ENCODE results near the gene WFDC5. TPM values are rescaled to one million over a fixed set of nuclear protein-coding genes. Genes with fewer than 3 reads are reported as not detected.

Gene WFDC5
- total and polyA plus RNA-seq, 2 experiments from 2014 or later: not detected

DNA sequence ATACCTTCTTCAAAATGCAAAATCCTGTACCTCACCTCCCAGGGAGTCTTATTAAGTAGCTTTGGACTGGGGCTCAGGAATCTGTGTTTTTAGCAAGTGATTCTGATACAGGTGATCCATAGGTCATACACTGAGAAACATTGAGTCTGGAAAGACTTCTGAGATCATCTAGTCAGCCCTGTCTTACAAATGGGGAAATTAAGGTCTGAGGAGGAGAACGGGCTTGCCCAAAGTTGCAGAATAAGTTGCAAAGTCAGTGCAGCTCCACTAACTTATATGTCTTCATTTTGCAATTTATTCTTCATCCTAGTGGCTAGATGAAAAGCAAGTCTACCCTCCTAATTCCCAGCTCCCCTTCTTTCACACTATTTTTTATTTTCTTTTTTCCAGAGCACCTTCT is 42.9 kb downstream of the WFDC5 start:
- TF ChIP-seq, protein P1, sequence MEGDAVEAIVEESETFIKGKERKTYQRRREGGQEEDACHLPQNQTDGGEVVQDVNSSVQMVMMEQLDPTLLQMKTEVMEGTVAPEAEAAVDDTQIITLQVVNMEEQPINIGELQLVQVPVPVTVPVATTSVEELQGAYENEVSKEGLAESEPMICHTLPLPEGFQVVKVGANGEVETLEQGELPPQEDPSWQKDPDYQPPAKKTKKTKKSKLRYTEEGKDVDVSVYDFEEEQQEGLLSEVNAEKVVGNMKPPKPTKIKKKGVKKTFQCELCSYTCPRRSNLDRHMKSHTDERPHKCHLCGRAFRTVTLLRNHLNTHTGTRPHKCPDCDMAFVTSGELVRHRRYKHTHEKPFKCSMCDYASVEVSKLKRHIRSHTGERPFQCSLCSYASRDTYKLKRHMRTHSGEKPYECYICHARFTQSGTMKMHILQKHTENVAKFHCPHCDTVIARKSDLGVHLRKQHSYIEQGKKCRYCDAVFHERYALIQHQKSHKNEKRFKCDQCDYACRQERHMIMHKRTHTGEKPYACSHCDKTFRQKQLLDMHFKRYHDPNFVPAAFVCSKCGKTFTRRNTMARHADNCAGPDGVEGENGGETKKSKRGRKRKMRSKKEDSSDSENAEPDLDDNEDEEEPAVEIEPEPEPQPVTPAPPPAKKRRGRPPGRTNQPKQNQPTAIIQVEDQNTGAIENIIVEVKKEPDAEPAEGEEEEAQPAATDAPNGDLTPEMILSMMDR (IDR thresholded peaks at IDR 0.05; ENCODE audit: low read depth, low read length): no peak
- H3K27me3 ChIP-seq: no peaks in the 10 kb centered on the region
- H3K36me3 ChIP-seq: no peaks in the 10 kb centered on the region
- H3K4me1 ChIP-seq (ENCODE audit: low read depth): peaks cover 4% of the 10 kb centered on the region
- no peaks in the 10 kb centered on the region for H3K9me3 ChIP-seq (ENCODE audit: low read depth)
- H3K4me3 ChIP-seq: no peak overlapping the region
- H3K27ac ChIP-seq: no peak overlapping the region
- no peak for DNase-seq (ENCODE audit: low read depth in 1 of 2, low spot score in 1 of 2)

DNA sequence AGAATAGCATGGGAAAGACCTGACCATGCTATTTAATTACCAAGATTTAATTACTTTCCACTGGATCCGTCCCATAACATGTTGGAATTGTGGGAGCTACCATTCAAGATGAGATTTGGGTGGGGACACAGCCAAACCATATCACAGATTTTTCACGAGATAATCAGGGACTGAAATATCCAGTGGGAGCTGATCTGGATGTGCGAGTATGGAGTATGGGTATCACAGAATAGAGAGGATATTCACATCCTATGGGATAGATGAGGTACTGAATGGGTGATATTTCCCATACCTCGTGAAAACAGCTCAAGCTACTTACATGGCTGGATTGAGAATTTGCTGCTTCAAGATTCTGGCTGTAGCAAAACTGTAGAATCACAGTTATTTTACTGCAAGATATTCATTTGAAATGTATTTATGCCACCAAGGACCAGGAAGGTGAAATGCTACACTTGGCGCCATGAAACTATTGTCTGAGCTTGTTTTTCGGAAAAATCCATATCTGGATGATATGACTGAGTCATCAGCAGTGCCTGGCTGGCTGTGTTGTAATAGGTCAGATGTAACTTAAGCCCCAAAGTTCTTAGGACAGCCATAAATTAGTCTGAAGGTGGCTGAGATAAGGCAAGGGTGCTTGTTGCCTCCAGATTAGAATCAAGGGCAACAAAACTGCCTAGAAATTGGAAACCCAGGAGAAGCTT is 43.9 kb downstream of the WFDC5 start:
- Histone ChIP-seq H3K4me1 (ENCODE audit: low read depth) (peaks cover 4% of the 10 kb centered on the region), H3K9me3 (ENCODE audit: low read depth) (no peaks in the 10 kb centered on the region), H3K36me3 (no peaks in the 10 kb centered on the region), H3K27me3 (no peaks in the 10 kb centered on the region), H3K4me3 (no peak overlapping the region), H3K27ac (no peak overlapping the region)
- peak in 1 of 2 donors; percentile 69 for DNase-seq (ENCODE audit: low read depth in 1 of 2, low spot score in 1 of 2)
- TF ChIP-seq, protein P1 (IDR thresholded peaks at IDR 0.05; ENCODE audit: low read depth, low read length): no peak

DNA sequence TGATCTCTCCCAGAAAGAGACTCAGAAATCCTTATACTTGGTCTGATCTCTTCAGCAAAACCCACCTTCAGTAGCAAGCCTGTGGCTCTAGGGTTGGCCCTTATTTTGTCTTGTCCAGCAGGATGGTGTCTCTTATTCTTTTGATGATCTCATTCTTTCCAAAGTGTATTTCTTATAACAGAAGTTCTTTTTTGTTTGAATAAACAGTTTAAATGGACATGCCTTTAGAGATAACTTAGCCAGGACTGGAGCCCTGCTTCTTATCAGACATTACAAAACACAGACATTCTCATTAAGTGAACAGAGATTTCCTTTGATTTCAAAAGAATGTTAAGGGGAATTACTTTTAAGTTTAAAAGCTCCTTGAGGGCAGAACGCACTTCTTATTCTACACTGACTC is 45.7 kb downstream of the WFDC5 start:
- Histone ChIP-seq H3K27ac (no peak overlapping the region), H3K27me3 (no peaks in the 10 kb centered on the region), H3K9me3 (ENCODE audit: low read depth) (no peaks in the 10 kb centered on the region), H3K4me3 (no peak overlapping the region), H3K36me3 (no peaks in the 10 kb centered on the region), H3K4me1 (ENCODE audit: low read depth) (peaks cover 4% of the 10 kb centered on the region)
- DNase-seq (ENCODE audit: low read depth in 1 of 2, low spot score in 1 of 2): peak in 1 of 2 donors; percentile 21
- TF ChIP-seq, protein P1 (IDR thresholded peaks at IDR 0.05; ENCODE audit: low read depth, low read length): no peak

DNA sequence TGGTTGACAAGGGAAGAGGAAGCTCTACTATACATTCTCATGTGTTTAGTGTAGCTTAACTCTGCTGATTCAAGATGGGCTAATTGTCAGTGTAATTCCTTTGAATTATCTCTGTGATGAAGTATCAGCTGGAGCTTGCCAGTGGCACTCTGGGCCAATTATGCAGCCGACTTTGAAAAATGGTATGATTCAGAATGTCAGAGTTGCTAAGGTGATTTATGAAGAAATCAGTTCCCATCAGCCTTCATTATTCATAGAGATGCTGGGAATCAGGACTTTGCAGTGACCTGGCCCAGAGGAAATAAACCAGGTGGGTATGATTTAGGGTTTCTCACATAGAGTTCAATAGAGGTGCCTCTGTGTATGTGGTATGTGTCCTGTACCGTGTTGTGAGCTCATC is 47.4 kb downstream of the WFDC5 start:
- no peaks in the 10 kb centered on the region for H3K9me3 ChIP-seq (ENCODE audit: low read depth)
- peaks cover 4% of the 10 kb centered on the region for H3K4me1 ChIP-seq (ENCODE audit: low read depth)
- no peaks in the 10 kb centered on the region for H3K36me3 ChIP-seq
- no peak overlapping the region for H3K27ac ChIP-seq
- peak in 1 of 2 donors; percentile 18 for DNase-seq (ENCODE audit: low read depth in 1 of 2, low spot score in 1 of 2)
- TF ChIP-seq, protein P1 (IDR thresholded peaks at IDR 0.05; ENCODE audit: low read depth, low read length): no peak
- H3K27me3 ChIP-seq: no peaks in the 10 kb centered on the region
- no peak overlapping the region for H3K4me3 ChIP-seq

DNA sequence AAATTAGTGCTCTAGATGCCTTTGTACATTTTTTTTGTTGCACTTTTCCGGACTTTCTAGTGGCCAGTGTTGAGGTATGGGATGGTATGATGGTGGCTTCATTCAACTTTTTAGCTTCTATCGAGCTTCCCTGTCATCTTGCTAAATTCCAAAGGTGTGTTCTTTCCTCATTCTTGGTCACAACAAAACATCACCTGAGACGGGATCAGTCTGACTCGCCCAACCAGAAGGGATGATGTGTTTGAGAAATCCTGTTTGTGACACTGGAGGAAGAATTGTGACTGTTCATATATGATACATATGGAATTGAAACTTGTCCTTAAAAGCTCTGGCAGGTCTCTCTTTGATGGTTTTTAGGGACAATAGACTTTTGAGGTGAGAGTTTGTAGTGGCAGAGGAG is 47.9 kb downstream of the WFDC5 start:
- H3K4me3 ChIP-seq: no peak overlapping the region
- DNase-seq (ENCODE audit: low read depth in 1 of 2, low spot score in 1 of 2): no peak
- peaks cover 4% of the 10 kb centered on the region for H3K4me1 ChIP-seq (ENCODE audit: low read depth)
- TF ChIP-seq, protein P1 (IDR thresholded peaks at IDR 0.05; ENCODE audit: low read depth, low read length): no peak
- H3K27me3 ChIP-seq: no peaks in the 10 kb centered on the region
- no peaks in the 10 kb centered on the region for H3K9me3 ChIP-seq (ENCODE audit: low read depth)
- H3K36me3 ChIP-seq: no peaks in the 10 kb centered on the region
- no peak overlapping the region for H3K27ac ChIP-seq

Data from cardiac muscle cell (in vitro differentiated cells and primary cell).